T-helper 2 cell (primary cell): Measurements from ENCODE around the gene ARTN.

ENCODE experiments used
- DNase-seq, 5 experiments: peaks; one replicate each; pipeline versions ENCODE4 v3.0.0 to v3.0.0-alpha.2; 2012 to 2022

ARTN gene

DNA sequence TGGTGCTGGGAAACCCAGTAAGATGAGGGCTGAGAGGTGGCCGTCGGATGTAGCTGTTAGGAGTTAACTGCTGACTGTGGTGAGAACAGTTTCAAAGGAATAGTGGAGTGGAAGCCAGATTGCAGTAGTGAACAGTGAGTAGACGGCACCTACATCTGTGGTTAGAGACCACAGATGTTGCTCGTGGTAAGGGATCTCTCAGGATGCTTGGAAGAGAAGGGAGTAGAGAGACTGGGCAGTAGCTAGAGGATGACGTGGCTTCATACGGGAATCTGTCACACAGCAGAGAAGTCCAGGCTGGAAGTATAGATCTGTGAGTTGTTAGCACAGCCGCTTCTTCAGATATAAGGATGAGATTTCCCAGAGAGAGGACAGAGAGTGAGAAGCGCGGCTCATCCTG is 7.8 kb upstream of the ARTN start:
- DNase-seq = no peak

DNA sequence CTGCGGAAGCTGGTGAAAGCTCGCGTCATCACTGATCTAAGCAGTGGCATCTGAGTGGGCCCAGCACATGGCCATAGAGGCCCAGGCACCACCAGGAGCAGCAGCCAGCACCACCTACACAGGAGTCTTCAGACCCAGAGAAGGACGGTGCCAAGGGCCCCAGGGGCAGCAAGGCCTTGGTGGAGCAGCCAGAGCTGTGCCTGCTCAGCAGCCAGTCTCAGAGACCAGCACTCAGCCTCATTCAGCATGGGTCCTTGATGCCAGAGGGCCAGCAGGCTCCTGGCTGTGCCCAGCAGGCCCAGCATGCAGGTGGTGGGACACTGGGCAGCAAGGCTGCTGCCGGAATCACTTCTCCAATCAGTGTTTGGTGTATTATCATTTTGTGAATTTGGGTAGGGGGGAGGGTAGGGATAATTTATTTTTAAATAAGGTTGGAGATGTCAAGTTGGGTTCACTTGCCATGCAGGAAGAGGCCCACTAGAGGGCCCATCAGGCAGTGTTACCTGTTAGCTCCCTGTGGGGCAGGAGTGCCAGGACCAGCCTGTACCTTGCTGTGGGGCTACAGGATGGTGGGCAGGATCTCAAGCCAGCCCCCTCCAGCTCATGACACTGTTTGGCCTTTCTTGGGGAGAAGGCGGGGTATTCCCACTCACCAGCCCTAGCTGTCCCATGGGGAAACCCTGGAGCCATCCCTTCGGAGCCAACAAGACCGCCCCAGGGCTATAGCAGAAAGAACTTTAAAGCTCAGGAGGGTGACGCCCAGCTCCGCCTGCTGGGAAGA is 3.2 kb upstream of the ARTN start:
- DNase-seq = peak in 1 of 5 experiments; percentile 24

GRCh38 chr1:43930949-43931275 is 2.7 kb upstream of the ARTN start:
- DNase-seq = no peak

GRCh38 chr1:43931711-43932660 is 1.6 kb upstream of the ARTN start:
- DNase-seq = no peak

DNA sequence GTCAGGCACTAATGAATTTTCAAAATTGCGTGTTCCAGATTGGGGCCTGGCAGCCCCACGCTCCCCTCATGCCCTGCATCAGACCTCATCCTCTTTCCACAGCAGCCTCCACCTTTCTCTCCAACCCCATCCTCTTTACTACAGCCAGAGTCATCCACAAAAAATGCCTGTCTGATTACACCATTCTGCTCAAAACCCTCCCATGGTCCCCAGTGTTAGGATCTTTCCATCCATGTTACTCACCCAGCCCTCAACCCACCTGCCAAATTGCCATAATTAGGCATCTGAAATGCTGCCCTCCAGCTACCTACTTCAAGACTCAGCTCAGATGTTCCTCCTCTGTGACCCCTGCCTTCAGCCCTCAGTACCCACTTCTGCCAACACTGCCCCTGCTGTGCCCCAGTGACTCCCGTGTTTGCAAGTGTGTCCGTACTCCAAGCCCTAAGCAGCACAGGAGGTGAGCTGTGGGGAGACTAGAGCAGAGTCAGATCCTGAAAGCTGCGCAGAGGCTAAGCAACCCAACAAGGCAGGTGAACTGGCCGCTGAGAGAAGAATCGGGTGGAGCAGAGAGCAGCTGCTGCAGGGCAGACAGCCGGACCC is 715 bp upstream of the ARTN start:
- no peak for DNase-seq

DNA sequence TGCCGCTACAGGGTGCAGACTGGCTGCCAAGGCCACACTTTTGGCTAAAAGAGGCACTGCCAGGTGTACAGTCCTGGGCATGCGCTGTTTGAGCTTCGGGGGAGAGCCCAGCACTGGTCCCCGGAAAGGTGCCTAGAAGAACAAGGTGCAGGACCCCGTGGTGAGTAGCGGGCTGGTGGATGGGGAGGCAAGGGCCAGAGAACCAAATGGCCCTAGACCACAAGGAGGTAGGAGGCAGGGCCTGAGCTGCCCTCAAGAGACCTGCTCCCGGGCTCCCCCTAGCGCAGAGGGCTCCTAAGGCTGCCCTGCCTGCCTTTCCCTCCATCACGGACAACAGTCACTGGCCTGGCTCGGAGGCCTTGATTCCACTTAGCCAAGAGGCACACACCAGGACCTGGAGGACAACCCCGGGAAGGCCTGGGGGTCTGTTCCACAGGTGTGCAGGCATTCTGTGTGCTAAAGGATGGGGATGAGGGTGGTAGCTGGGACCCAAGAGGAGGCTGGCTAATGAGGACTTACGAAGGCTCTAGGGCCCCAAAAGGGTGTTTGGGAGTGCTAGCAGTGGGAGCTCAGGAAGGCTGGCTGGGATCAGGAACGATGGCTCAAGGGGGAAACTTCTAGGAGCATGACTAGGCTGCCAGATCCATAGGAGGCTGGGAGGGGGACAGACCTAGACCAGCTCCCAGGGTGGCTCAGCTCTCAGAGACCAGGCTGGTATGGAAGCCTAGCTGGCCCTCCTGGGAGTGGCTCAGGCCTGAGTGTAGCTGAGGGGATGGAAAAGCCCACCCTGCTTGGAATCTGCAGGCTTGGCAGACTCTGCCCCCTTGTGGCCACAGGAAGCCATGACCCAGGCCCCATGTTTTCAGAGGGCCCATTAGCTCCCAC is 742 bp downstream of the ARTN start:
- DNase-seq = peak in 3 of 5 experiments; percentile 18 to 43 (median 29)

DNA sequence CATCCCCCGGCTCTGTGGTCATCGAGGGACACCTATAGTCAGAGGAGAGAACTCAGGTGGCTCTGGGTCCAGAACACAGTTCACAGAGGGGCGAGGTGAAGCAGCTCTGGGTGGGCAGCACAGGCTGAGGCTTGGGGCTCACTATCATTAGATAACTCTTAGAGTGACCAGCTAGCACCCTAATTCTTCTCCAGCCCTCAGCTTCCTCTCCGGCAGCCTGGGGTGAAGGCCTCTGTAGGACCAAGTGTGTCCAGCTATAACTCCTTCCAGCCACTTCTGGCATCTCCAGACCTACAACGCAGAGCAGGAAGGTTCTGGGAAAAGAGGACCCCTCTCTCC is 1.4 kb downstream of the ARTN start:
- DNase-seq = no peak

DNA sequence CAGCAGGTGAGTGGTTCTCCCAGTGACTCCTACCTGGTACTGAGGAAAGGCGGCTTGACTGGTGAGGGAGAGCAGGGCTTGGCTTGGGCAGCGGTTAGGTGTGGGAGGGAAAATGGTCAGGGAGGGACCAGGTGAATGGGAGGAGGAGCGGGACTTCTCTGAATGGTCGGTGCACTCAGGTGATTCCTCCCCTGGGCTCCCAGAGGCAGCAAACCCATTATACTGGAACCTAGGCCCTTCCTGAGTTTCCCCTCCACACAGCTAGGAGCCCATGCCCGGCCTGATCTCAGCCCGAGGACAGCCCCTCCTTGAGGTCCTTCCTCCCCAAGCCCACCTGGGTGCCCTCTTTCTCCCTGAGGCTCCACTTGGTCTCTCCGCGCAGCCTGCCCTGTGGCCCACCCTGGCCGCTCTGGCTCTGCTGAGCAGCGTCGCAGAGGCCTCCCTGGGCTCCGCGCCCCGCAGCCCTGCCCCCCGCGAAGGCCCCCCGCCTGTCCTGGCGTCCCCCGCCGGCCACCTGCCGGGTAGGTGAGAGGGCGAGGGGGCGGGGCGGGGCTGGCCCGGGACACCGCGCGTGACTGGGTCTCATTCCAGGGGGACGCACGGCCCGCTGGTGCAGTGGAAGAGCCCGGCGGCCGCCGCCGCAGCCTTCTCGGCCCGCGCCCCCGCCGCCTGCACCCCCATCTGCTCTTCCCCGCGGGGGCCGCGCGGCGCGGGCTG is 2.3 kb downstream of the ARTN start:
- DNase-seq = no peak

DNA sequence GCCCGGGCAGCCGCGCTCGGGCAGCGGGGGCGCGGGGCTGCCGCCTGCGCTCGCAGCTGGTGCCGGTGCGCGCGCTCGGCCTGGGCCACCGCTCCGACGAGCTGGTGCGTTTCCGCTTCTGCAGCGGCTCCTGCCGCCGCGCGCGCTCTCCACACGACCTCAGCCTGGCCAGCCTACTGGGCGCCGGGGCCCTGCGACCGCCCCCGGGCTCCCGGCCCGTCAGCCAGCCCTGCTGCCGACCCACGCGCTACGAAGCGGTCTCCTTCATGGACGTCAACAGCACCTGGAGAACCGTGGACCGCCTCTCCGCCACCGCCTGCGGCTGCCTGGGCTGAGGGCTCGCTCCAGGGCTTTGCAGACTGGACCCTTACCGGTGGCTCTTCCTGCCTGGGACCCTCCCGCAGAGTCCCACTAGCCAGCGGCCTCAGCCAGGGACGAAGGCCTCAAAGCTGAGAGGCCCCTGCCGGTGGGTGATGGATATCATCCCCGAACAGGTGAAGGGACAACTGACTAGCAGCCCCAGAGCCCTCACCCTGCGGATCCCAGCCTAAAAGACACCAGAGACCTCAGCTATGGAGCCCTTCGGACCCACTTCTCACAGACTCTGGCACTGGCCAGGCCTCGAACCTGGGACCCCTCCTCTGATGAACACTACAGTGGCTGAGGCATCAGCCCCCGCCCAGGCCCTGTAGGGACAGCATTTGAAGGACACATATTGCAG is 3.0 kb downstream of the ARTN start:
- peak in 1 of 5 experiments; percentile 58 for DNase-seq

DNA sequence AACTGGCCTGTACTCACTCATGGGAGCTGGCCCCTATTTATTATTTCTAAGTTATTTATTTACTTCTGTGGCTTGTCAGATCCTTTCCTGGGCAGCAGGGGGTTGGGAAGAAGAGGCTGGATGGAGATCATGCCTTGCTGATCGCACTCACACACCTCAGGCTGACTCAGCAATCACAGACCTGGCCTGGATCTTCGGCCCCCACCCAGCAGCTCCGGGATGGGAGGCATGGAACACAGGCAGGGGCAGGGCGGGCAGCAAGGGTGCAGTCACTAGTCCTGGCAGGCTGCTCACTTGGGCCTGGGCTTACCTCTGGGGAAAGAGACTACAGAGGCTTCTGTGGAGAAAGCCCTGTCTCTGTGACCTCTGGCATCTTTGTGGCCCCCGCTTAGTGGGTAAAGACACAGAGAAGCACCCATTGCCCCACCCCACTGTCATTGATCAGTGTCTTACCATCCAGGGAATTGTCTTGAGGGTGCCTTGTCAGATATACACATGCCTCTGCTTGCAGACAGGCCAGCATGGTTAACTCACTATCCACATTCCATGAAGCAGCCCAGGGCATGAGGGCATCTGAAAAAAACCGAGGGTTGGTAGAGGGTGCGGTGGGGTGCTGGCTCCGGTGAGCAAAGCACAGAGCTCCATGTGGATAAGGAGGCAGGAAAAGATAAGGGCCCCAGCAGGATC is 3.7 kb downstream of the ARTN start:
- no peak for DNase-seq

GRCh38 chr1:43938383-43938782 is 4.8 kb downstream of the ARTN start:
- DNase-seq = no peak

DNA sequence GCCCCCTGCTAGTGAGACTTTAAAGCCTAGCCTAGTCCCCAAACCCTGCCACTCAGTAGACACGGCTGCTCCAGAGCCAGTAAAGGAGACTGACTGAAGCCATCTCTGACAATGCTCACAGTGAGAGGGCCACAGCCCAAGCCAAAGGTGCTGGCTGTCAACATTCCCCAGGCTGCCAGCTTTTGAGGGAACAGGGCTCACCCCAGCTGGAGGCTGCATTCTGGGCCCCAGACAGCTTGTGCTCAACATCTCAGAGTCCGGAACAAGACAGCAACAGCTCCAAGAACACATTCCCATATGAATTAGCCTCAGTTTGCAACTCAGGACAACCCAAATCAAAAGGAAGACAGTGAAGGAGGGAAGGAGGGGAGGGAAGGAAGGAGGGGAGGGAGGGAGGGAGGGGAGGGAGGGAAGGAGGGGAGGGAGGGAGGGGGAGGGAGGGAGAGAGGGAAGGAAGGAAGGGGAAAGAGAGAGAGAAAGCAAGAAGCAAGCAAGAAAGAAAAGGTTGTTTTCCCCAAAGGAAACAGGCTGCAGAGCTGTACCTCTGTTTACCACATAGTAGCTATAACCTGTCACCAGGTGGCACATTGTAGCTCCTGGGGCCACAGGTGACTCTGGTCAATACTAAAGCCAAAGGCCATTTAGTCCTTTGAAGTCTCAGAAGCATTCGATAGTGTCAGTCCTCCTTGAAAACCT is 5.4 kb downstream of the ARTN start:
- no peak for DNase-seq

DNA sequence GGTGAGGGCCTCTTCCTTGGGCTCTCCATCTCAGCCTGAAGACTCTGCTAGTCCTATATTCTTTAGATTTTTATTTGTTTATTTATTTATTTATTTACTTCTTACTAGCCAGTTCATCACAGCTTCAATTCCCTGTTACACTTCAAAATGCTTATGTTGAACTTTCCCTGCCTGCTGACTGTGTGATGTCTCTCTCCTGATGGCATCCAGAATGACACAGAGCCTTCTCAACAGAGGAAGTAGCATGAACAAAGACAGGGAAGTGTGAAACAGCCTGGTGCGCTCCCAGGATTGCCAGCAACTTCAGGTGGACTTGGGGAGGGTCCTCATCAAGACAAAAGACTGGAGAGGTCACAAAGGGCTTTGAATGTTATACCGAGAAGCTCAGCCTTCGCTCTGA is 8.8 kb downstream of the ARTN start:
- no peak for DNase-seq

DNA sequence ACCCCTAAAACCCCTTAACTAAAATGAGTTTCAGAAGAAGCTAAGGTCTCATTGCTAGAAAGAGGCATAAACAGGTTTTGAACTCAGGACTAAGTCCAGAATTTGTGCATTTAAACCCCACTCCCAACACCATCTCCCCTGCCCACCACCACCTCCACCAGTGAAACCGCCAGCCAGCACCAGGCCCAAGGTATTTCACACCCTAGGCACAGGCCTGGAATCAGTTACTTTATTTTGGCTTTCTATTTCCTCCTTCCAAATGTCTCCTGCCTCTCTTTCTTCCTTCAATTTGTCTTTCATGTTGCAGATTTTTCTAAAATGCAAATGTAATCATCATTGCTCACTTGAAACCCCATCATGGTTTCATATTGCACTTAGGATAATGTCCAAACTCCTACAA is 11.3 kb downstream of the ARTN start:
- no peak for DNase-seq

GRCh38 chr1:43945674-43946235 is 12.2 kb downstream of the ARTN start:
- DNase-seq = no peak

GRCh38 chr1:43946236-43947060 is 12.8 kb downstream of the ARTN start, which contains the start of gene IPO13:
Gene IPO13, plus strand, starts transcription at chr1:43946950. Its CDS starts 651 bp downstream, at chr1:43947601.
- DNase-seq = peak; percentile 81 to 98 (median 93)

- DNase-seq = peak in 1 of 5 experiments; percentile 38
Measured at GRCh38 chr1:43947061-43947873, 13.7 kb downstream of the ARTN start.
